ENCODE results near the gene KLF7.

DNA sequence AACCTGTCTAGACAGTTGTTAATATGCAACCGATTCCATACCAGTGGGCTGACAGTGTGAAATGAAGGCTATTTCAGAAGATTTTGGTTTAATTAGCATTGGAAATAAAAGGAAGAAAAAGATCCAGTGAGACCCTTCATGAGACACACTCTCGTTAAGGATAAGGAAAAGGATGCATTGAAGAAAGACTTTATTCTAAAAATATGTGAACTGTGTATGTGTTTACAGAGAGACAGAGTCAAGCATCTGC is 2.1 kb downstream of the KLF7 start:
- TF ChIP-seq, protein P1, sequence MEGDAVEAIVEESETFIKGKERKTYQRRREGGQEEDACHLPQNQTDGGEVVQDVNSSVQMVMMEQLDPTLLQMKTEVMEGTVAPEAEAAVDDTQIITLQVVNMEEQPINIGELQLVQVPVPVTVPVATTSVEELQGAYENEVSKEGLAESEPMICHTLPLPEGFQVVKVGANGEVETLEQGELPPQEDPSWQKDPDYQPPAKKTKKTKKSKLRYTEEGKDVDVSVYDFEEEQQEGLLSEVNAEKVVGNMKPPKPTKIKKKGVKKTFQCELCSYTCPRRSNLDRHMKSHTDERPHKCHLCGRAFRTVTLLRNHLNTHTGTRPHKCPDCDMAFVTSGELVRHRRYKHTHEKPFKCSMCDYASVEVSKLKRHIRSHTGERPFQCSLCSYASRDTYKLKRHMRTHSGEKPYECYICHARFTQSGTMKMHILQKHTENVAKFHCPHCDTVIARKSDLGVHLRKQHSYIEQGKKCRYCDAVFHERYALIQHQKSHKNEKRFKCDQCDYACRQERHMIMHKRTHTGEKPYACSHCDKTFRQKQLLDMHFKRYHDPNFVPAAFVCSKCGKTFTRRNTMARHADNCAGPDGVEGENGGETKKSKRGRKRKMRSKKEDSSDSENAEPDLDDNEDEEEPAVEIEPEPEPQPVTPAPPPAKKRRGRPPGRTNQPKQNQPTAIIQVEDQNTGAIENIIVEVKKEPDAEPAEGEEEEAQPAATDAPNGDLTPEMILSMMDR (IDR thresholded peaks at IDR 0.05), result no peak
- no peak for TF ChIP-seq POLR2A (IDR thresholded peaks at IDR 0.05)

Measured in right lobe of liver (tissue), 4 donors.